ENCODE measurements around the gene PPCDC. TPM values are rescaled to one million over a fixed set of nuclear protein-coding genes. Genes with fewer than 3 reads are reported as not detected.

PPCDC gene
- total and polyA plus RNA-seq, 10 of the 15 experiments (the other 5 are each of a cell fraction or from before 2014, with no cell fraction given) = 32.5 to 135 (median 55.0) TPM

- TF ChIP-seq PRDM15 (CRISPR knock-in tag; IDR thresholded peaks at IDR 0.05) = no peak
- TF ChIP-seq NFYA (IDR thresholded peaks at IDR 0.05; ENCODE audit: borderline replicate concordance, low read depth, low read length) = no peak
- no peak for TF ChIP-seq IKZF2 (IDR thresholded peaks at IDR 0.05)
- no peak for TF ChIP-seq EZH2 (IDR thresholded peaks at IDR 0.05; ENCODE audit: borderline replicate concordance, control insufficient read depth, low read depth, low read length)
- no peak for TF ChIP-seq CUX1 (IDR thresholded peaks at IDR 0.05; ENCODE audit: insufficient replicate concordance, low read depth, low read length)
- TF ChIP-seq TARDBP (IDR thresholded peaks at IDR 0.05; ENCODE audit: borderline replicate concordance) = no peak
- no peak for TF ChIP-seq ZNF687 (IDR thresholded peaks at IDR 0.05)
- no peak for TF ChIP-seq GABPA (IDR thresholded peaks at IDR 0.05; ENCODE audit: low read depth)
- no peak for TF ChIP-seq CREB1 (IDR thresholded peaks at IDR 0.05; ENCODE audit: low read depth)
Measured at GRCh38 chr15:75053748-75054125, 30.3 kb downstream of the PPCDC start (continued).

Data from GM12878 (cell line).